Stimulated activated naive CD8-positive, alpha-beta T cell treated with anti-CD3 and anti-CD28 coated beads, Interleukin-15, Interleukin-2, amounts not matched to agents 100 U/mL and 50 U/mL, for 24 hours (primary cell): ENCODE measurements around the gene MYCL.
"Not testable (repeated sequence)": the region's sequence is repeated elsewhere in the genome, so short reads cannot be mapped to it uniquely, and the experiment has no call there.

Source experiments
- ATAC-seq: fragments of 150-1000 bp; cut with Tn5 transposase; one replicate; pipeline ENCODE4 v1.10.0; 2021
- DNase-seq: peaks from one replicate; pipeline ENCODE4 v3.0.0; 2021

The MYCL gene

GRCh38 chr1:39890273-39890672 lies 11.4 kb downstream of the MYCL start:
- ATAC-seq: no peak

DNA sequence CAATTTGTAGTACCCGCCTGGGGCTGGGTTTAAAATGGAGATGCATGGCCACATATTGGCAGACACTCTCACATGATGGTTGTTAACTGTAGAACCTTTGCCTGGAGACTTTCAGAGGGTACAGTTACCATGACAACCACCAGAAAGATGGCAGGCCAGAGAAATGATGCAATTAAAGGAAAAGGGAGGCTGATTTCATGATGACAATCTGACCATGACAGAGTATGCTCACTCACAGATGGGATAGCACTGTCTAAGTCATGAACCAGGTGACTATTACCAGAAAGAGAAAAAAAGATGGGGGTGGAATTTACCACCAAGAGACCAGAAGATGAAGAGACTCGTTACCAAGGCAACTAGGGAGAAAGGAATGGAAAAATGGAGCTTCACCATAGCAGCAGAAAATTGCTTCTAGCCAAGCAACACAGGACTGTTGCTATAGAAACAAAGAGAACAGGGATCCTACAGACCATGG lies 14.9 kb downstream of the MYCL start:
- peak; percentile 38 for ATAC-seq
- DNase-seq: no peak

More at GRCh38 chr1:39890273-39890672, 11.4 kb downstream of the MYCL start:
- DNase-seq: no peak

DNA sequence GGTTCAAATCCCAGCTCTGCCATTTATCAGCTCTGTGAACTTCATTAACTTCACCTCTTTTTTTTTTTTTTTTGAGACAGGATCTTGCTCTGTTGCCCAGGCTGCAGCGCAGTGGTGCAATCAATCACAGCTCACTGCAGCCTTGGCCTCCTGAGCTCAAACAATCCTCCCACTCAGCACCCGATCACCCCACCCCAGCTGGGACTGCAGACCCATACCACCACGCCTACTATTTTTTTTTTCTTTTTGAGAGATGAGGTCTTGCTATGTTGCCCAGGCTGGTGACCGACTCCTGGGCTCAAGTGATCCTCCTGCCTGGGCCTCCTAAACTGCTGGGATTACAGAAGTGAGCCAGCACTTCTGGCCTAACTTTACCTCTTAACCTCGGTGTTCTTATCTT lies 16.2 kb downstream of the MYCL start:
- ATAC-seq (no peak), DNase-seq (no peak)

- ATAC-seq: no peak
- DNase-seq: no peak
Observed at GRCh38 chr1:39882152-39882551, 19.6 kb downstream of the MYCL start.

GRCh38 chr1:39877980-39878956 lies 23.4 kb downstream of the MYCL start:
- ATAC-seq: no peak

DNA sequence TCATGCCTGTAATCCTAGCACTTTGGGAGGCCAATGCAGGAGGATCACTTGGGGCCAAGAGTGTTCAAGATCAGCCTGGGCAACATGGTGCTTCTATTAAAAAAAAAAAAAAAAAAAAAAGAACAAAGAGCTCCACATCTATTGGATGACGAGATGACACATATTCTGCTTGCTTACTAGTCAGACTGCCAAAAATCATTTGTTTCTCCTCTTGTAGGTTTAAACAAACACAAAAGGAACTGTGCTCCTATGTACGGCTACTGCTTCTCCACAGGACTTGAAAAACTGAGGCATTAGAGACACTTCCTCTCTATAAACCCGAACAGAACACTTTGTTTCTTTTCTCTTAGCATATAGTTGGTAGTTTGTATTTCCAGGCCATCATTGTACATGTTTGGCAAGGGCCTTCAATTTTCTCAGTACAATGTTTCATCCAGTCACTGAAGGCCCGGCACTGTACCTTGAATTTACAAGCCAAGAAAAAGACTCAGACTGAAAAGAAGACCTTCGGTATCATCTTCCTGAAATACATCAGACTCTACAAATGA lies 24.4 kb downstream of the MYCL start:
- DNase-seq (no peak), ATAC-seq (no peak)

More at GRCh38 chr1:39877980-39878956, 23.4 kb downstream of the MYCL start:
- no peak for DNase-seq

DNA sequence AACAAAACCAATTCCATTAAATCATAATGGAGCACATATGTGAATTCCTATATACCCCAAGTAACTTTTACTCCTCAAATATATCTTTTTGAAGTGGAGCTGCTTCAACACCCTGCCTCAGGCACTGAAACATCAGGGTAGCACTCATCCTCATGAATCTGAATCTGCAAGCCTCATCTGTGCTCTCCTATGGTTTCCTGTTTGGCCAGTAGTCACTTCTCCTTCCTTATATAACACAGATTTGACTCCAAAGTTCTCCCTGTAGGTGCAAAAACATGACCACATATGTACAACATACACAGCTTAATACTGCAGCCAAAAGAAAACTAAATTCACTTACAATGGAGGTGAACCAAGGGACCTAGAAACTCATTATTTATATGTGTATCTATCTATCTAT lies 25.6 kb downstream of the MYCL start:
- DNase-seq (no peak), ATAC-seq (no peak)

GRCh38 chr1:39872698-39873097 lies 29.0 kb downstream of the MYCL start:
- no peak for DNase-seq
- no peak for ATAC-seq

- ATAC-seq: no peak
Observed at GRCh38 chr1:39871796-39872195, 29.9 kb downstream of the MYCL start.

DNA sequence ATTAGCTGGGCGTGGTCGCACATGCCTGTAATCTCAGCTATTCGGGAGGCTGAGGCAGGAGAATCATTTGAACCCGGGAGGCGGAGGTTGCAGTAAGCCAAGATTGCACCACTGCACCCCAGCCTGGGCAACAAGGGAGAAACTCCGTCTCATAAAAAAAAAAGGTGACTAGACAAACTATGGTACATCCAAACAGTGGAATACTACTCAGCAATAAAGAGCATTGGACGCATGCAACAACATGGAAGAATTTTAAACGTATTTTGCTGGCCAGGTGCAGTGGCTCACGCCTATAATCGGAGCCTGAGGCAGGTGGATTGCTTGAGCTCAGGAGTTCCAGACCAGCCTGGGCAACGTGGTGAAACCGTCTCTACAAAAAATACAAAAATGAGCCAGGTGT lies 30.7 kb downstream of the MYCL start:
- DNase-seq, ATAC-seq: not testable (repeated sequence)

More at GRCh38 chr1:39871796-39872195, 29.9 kb downstream of the MYCL start:
- DNase-seq: no peak

GRCh38 chr1:39869538-39870112 lies 32.1 kb downstream of the MYCL start:
- ATAC-seq, DNase-seq: not testable (repeated sequence)

DNA sequence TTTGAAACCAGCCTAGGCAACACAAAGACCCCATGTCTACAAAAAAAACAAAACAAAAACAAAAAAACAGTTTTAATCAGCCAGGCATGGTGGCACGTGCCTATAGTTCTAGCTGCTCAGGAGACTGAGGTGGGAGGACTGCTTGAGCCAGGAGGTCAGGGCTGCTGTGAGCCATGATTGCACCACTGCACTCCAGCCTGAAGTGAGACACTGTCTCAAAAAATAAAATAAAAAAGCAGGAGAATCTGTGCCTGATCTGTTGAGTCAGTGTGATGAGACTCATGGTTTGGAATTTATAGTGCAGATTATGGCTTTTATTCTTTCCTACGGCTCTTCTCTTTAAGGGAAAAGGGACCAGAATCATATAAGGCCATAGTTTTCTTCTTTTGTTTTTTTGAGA lies 35.0 kb downstream of the MYCL start:
- DNase-seq: no peak
- no peak for ATAC-seq

- ATAC-seq: no peak
- DNase-seq: no peak
Observed at GRCh38 chr1:39865762-39866161, 36.0 kb downstream of the MYCL start.

DNA sequence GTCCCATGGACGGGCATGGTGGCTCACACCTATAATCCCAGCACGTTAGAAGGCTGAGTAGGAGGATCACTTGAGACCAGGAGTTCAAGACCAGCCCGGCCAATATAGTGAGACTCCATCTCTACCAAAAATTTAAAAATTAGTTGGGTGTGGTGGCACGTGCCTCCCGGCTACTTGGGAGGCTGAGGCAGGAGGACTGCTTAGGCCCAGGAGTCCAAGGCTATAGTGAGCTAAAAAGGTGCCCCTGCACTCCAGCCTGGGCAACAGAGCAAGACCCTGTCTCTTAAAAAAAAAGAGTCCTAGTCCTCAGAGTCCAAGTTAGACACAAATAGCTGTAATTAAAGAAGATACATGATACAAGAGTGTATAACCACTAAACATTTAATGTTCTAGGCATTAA lies 38.5 kb downstream of the MYCL start:
- no peak for ATAC-seq
- DNase-seq: no peak

GRCh38 chr1:39861003-39861402 lies 40.7 kb downstream of the MYCL start:
- DNase-seq: no peak
- ATAC-seq: no peak

- ATAC-seq (no peak), DNase-seq (no peak)
Observed at GRCh38 chr1:39859859-39860812, 41.6 kb downstream of the MYCL start.

- ATAC-seq: no peak
Observed at GRCh38 chr1:39858315-39858714, 43.4 kb downstream of the MYCL start.

GRCh38 chr1:39857126-39857878 lies 44.4 kb downstream of the MYCL start:
- DNase-seq (no peak), ATAC-seq (no peak)

More at GRCh38 chr1:39858315-39858714, 43.4 kb downstream of the MYCL start:
- no peak for DNase-seq

DNA sequence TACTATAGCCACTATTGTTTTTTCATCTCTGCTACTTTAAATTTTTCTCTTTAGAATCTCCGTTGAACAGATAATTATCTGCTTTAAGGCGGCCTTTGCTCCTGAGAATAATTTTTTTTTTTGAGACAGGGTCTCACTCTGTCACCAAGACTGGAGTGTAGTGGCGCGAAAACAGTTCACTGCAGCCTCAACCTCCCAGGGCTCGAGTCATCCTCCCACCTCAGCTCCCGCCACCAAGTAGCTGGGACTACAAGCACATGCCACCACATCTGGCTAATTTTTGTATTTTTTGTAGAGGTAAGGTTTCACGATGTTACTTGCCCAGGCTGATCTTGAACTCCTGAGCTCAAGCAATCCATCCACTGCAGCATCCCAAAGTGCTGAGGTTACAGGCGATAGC lies 47.0 kb downstream of the MYCL start:
- ATAC-seq (no peak), DNase-seq (no peak)

DNA sequence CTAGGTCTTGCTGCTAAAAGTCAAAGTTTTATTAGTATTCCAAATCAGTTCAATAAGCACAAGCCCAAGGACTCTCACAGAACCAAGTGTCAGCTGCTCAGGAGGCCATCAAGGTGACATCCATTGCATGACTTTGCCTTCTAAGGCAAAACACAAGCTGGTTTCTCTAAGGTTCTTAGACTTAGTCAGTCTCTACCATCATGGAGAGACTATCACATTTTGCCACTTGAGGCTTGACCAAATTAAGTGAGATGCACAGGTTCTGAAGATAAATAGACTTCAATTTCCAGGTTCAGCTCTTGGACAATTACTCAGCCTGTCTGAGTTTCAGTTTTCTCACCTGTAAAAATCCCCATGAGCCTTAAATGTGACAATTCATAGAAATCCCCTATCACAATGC lies 47.4 kb downstream of the MYCL start:
- DNase-seq: no peak
- ATAC-seq: no peak

DNA sequence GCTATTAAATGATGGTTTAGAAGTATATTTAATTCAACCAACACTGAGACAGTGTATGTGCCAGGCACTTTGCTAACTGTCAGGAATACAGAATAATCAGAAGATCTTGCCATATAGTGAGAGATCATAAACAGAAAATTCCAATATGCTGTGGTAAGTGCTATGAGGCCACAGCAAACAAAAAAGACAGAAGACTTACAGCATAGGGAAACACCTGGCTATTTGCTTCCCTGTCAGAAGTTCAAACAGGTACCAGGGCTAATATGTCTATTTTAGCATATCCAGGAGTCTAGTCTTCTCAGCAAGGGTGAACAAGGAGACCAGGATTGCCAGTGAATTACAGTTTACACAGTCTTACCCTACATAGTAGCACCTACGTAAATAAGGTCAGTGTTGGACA lies 48.8 kb downstream of the MYCL start:
- ATAC-seq: no peak
- DNase-seq: no peak
